T follicular helper cell (primary cell): ENCODE data around the gene NDUFAB1.
"Not testable (repeated sequence)": the region's sequence is repeated elsewhere in the genome, so short reads cannot be mapped to it uniquely, and the experiment has no call there.

Experiments
- DNase-seq: peaks from one replicate; pipeline ENCODE4 v3.0.0-alpha.2; 2020; ENCODE audit warnings: low read depth

NDUFAB1 gene

GRCh38 chr16:23554536-23554935 is 41.6 kb downstream of the NDUFAB1 start:
- no peak for DNase-seq

- no peak for DNase-seq
Observed at GRCh38 chr16:23552161-23552560, 44.0 kb downstream of the NDUFAB1 start.

GRCh38 chr16:23549938-23550337 is 46.2 kb downstream of the NDUFAB1 start:
- DNase-seq, result no peak

- no peak for DNase-seq
Observed at GRCh38 chr16:23544436-23544835, 51.7 kb downstream of the NDUFAB1 start.

- DNase-seq, result not testable (repeated sequence)
Observed at GRCh38 chr16:23540817-23541178, 55.3 kb downstream of the NDUFAB1 start.

GRCh38 chr16:23539984-23540816 is 55.9 kb downstream of the NDUFAB1 start:
- no peak for DNase-seq

GRCh38 chr16:23538919-23539278 is 57.2 kb downstream of the NDUFAB1 start:
- DNase-seq, result no peak

GRCh38 chr16:23537390-23537789 is 58.7 kb downstream of the NDUFAB1 start:
- DNase-seq, result no peak

GRCh38 chr16:23535901-23536300 is 60.2 kb downstream of the NDUFAB1 start:
- DNase-seq, result no peak

- DNase-seq, result no peak
Observed at GRCh38 chr16:23534868-23535860, 61.0 kb downstream of the NDUFAB1 start.

- DNase-seq, result no peak
Observed at GRCh38 chr16:23532448-23532847, 63.7 kb downstream of the NDUFAB1 start.
